ENCODE measurements around the gene ADRB1. TPM values are rescaled to one million over a fixed set of nuclear protein-coding genes. Genes with fewer than 3 reads are reported as not detected.
A peak's percentile ranks its signal among the peaks of the same experiment; 100 is the strongest.

ADRB1 gene
- total and polyA plus RNA-seq, 2 of the 13 experiments (the other 11 are each of a cell fraction or from before 2014, with no cell fraction given): 0.07 TPM; not detected in 1

GRCh38 chr10:114087255-114087654 lies 43.6 kb downstream of the ADRB1 start:
- no peaks in the 10 kb centered on the region for H3K9me3 ChIP-seq (ENCODE audit: low read length)
- ATAC-seq: peak; percentile 68
- POLR2A ChIA-PET: no interaction called here
- no peak overlapping the region for H3K4me3 ChIP-seq (replicated peaks in 1 of 3; ENCODE audit: insufficient read depth in 1 of 3, low read depth in 2 of 3, low read length in 3 of 3)
- H3K79me2 ChIP-seq (ENCODE audit: insufficient read depth, low read length): no peaks in the 10 kb centered on the region
- H3K4me1 ChIP-seq (ENCODE audit: insufficient read depth, low read length): peaks cover 9% of the 10 kb centered on the region; the same call in 1 of the 2 replicates
- BruUV-seq (replicated peaks): no TSS peak
- CTCF ChIA-PET (ENCODE audit: low intra/inter-chr PET ratio, low total read pairs): no interaction called here
- no peak overlapping the region; the same call in 1 of the 2 replicates for H3K4me2 ChIP-seq (ENCODE audit: low read depth, low read length)
- H3K27ac ChIP-seq (ENCODE audit: extremely low read length, insufficient read depth, low read length): no peak overlapping the region
- DNase-seq (ENCODE audit: low spot score): peak; percentile 13
- in situ Hi-C loops (cut with HindIII; ENCODE audit: extremely low pct_ligation_motif_present, low pct_unique_long_range_greater_than_20kb) (no loop called here), intact Hi-C loops (cut with micrococcal nuclease; ENCODE audit: unreplicated experiment) (no loop called here)
- H3K9ac ChIP-seq (ENCODE audit: insufficient read depth, low read depth, low read length): no peak overlapping the region
- H3K27me3 ChIP-seq (ENCODE audit: control insufficient read depth in 1 of 2, insufficient read depth in 2 of 2, low read length in 2 of 2): no peaks in the 10 kb centered on the region; a peak in 1 of 5 replicates
- no peaks in the 10 kb centered on the region for H3K36me3 ChIP-seq (replicated peaks in 1 of 2; ENCODE audit: control insufficient read depth in 1 of 2, insufficient read depth in 2 of 2, low read length in 2 of 2)
- TF ChIP-seq ZNF367 (CRISPR knock-in tag; IDR thresholded peaks at IDR 0.05; ENCODE audit: borderline replicate concordance): no peak
- TF ChIP-seq MED8 (CRISPR knock-in tag; IDR thresholded peaks at IDR 0.05; ENCODE audit: insufficient replicate concordance): no peak
- TF ChIP-seq ZNF232 (CRISPR knock-in tag; IDR thresholded peaks at IDR 0.05; ENCODE audit: borderline replicate concordance): no peak
- TF ChIP-seq PHB2 (IDR thresholded peaks at IDR 0.05; ENCODE audit: partially characterized antibody): no peak
- TF ChIP-seq KMT2A (CRISPR knock-in tag; IDR thresholded peaks at IDR 0.05): no peak
- TF ChIP-seq XBP1 (CRISPR knock-in tag; IDR thresholded peaks at IDR 0.05): no peak
- no peak for TF ChIP-seq DMTF1 (CRISPR knock-in tag; IDR thresholded peaks at IDR 0.05)
- no peak for TF ChIP-seq NR2F1 (CRISPR knock-in tag; IDR thresholded peaks at IDR 0.05)
- no peak for TF ChIP-seq ZKSCAN5 (CRISPR knock-in tag; IDR thresholded peaks at IDR 0.05)
- TF ChIP-seq EZH2 (conservative IDR thresholded peaks at IDR 0.05; ENCODE audit: low read depth, low read length): no peak
- no peak for TF ChIP-seq MYPOP (CRISPR knock-in tag; IDR thresholded peaks at IDR 0.05)
- TF ChIP-seq EED (CRISPR knock-in tag; IDR thresholded peaks at IDR 0.05): no peak
- no peak for TF ChIP-seq ZNF782 (CRISPR knock-in tag; IDR thresholded peaks at IDR 0.05; ENCODE audit: borderline replicate concordance)
- no peak for TF ChIP-seq KLF15 (CRISPR knock-in tag; IDR thresholded peaks at IDR 0.05; ENCODE audit: borderline replicate concordance)
- H2AFZ ChIP-seq (ENCODE audit: low read length): no peak overlapping the region
- FAIRE-seq: no peak
- 43% methylated on average over 5 of the region's 5 CpGs for WGBS (ENCODE audit: low lambda C conversion rate)
- H4K20me1 ChIP-seq (ENCODE audit: insufficient read depth, low read length): no peaks in the 10 kb centered on the region

Data from HepG2 (cell line).